WERI-Rb-1 (cell line): ENCODE data around the gene ZNF529.

Experiments used
- DNase-seq: peaks from one replicate; pipeline ENCODE4 v3.0.0-alpha.2; 2020
- H3K27ac ChIP-seq: fragments of 250-450 bp; sonication (Bioruptor Pico); 2 replicates; pipeline ENCODE4 v1.5.1; 2020; ENCODE audit warnings: mild to moderate bottlenecking, moderate library complexity
- H3K27me3 ChIP-seq: fragments of 250-450 bp; sonication (Bioruptor Pico); 2 replicates; pipeline ENCODE4 v1.5.1; 2021; ENCODE audit warnings: mild to moderate bottlenecking, low read depth, moderate library complexity; ENCODE audit not compliant: insufficient read depth, severe bottlenecking
- H3K36me3 ChIP-seq: fragments of 250-450 bp; sonication (Bioruptor Pico); 2 replicates; pipeline ENCODE4 v1.5.1; 2020; ENCODE audit warnings: mild to moderate bottlenecking, moderate library complexity
- H3K4me3 ChIP-seq: 2 replicates; pipeline ENCODE4 v1.5.1; 2011; ENCODE audit warnings: low read depth, mild to moderate bottlenecking, control low read depth, low read length
- H3K9me3 ChIP-seq: fragments of 250-450 bp; sonication (Bioruptor Pico); 2 replicates; pipeline ENCODE4 v1.5.1; 2021; ENCODE audit warnings: mild to moderate bottlenecking, moderate library complexity; ENCODE audit not compliant: severe bottlenecking
- CTCF ChIP-seq: IDR thresholded peaks from 2 replicates; pipeline ENCODE4 v1.5.1; 2011; ENCODE audit warnings: low read depth, mild to moderate bottlenecking, control low read depth, inconsistent platforms, low read length

ZNF529 gene

GRCh38 chr19:36497001-36497400 lies 76.1 kb downstream of the ZNF529 start:
- DNase-seq: no peak
- H3K27ac ChIP-seq: no peak overlapping the region
- no peak for TF ChIP-seq CTCF
- H3K9me3 ChIP-seq: peaks cover 8% of the 10 kb centered on the region
- H3K27me3 ChIP-seq: no peaks in the 10 kb centered on the region
- H3K4me3 ChIP-seq: no peak overlapping the region
- H3K36me3 ChIP-seq: no peaks in the 10 kb centered on the region
